ENCODE measurements around the gene AGRP. TPM values are rescaled to one million over a fixed set of nuclear protein-coding genes. Genes with fewer than 3 reads are reported as not detected.

Gene AGRP
- total and polyA plus RNA-seq, 8 donors = 0.23 TPM; not detected in 7

DNA sequence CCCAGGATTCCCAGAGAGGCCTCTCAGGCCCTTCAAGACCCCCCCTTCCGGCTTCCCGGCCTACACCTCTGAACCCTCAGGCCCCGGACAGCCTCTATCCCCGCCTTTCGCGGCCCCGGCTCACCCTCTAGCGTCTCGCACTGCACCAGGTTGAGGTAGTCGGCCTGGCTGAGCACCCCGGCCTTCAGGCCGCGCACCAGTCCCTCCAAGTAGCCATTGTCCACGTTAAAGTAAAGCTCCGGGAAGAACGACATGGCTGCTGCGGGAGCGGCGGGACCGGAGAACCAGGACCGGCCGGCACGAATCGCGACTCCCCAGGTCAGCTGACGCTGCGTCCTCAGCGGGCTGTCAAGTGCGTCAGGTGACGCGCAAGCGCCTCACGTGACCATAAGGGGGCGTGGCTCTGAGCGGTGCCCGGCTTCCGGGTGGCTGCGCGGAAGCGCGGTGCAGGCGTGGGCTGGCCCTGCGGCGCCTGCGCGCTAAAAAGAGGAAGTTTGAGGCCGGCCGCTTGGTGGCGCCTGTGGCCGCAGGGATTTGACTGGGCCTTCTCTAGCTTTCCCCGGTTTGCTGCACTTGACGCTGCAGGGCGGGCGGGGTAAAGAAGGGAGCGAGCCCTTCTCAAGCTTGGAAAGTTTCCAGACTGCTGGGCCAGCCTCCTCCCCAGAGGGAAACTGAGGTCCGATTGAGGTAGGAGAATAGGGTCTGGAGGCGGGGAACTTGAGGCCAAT is 2.4 kb downstream of the AGRP start, which contains the start of gene ATP6V0D1:
TSS of gene ATP6V0D1 (minus strand) at position 325 of the 728 bp plus-strand sequence. CDS start at position 254, 71 bp downstream.
- DNase-seq (peak; percentile 98 to 100 (median 100)), FAIRE-seq (no peak), ATAC-seq (peak; percentile 87 to 95 (median 92))
- H3K9me3 ChIP-seq = no peaks in the 10 kb centered on the region
- 0 to 1% methylated on average over 48 to 57 of the region's 57 CpGs for WGBS, 2 donors
- peaks cover 10 to 45% (median 17%) of the 10 kb centered on the region in 3 donors for H3K4me1 ChIP-seq
- H3K27me3 ChIP-seq = no peaks in the 10 kb centered on the region
- peak within 1 kb of the TSS; percentile 77 to 95 (median 91) for H3K27ac ChIP-seq
- peaks cover 0 to 8% (median 0%) of the 10 kb centered on the region in 3 donors for H3K36me3 ChIP-seq
- H3K4me3 ChIP-seq = peak within 1 kb of the TSS; percentile 78 to 97 (median 88)
- intact Hi-C loops (cut with DNase I) = no loop called here
- peak; percentile 64 to 86 (median 84) for TF ChIP-seq CTCF (IDR thresholded peaks at IDR 0.05)

GRCh38 chr16:67477960-67478554 is 5.3 kb downstream of the AGRP start:
- H3K27me3 ChIP-seq = no peaks in the 10 kb centered on the region
- ATAC-seq (peak; percentile 4 to 41 (median 24)), FAIRE-seq (no peak)

GRCh38 chr16:67474551-67475455 is 8.5 kb downstream of the AGRP start:
- 71 to 75% methylated on average over 11 of the region's 11 CpGs for WGBS, 2 donors
- Histone ChIP-seq H3K27me3 (no peaks in the 10 kb centered on the region), H3K4me1 (peaks cover 19 to 57% (median 23%) of the 10 kb centered on the region in 3 donors), H3K9me3 (no peaks in the 10 kb centered on the region), H3K4me3 (no peak overlapping the region), H3K36me3 (no peaks in the 10 kb centered on the region), H3K27ac (no peak overlapping the region)
- ATAC-seq (no peak), FAIRE-seq (no peak), DNase-seq (peak in 1 of 6 donors; percentile 51)
- intact Hi-C loops (cut with DNase I) = no loop called here
- TF ChIP-seq CTCF (IDR thresholded peaks at IDR 0.05) = no peak

More at GRCh38 chr16:67477960-67478554, 5.3 kb downstream of the AGRP start:
- H3K4me1 ChIP-seq = peaks cover 13 to 51% (median 25%) of the 10 kb centered on the region in 3 donors
- DNase-seq = peak in 1 of 6 donors; percentile 43
- no peaks in the 10 kb centered on the region for H3K36me3 ChIP-seq
- H3K9me3 ChIP-seq = no peaks in the 10 kb centered on the region
- H3K4me3 ChIP-seq = peak overlapping the region in 1 of 4 donors; percentile 9
- intact Hi-C loops (cut with DNase I) = no loop called here
- WGBS, 2 donors = 48 to 58% methylated on average over 8 of the region's 8 CpGs
- peak overlapping the region in 3 of 4 donors; percentile 22 to 52 (median 33) for H3K27ac ChIP-seq
- no peak for TF ChIP-seq CTCF (IDR thresholded peaks at IDR 0.05)

DNA sequence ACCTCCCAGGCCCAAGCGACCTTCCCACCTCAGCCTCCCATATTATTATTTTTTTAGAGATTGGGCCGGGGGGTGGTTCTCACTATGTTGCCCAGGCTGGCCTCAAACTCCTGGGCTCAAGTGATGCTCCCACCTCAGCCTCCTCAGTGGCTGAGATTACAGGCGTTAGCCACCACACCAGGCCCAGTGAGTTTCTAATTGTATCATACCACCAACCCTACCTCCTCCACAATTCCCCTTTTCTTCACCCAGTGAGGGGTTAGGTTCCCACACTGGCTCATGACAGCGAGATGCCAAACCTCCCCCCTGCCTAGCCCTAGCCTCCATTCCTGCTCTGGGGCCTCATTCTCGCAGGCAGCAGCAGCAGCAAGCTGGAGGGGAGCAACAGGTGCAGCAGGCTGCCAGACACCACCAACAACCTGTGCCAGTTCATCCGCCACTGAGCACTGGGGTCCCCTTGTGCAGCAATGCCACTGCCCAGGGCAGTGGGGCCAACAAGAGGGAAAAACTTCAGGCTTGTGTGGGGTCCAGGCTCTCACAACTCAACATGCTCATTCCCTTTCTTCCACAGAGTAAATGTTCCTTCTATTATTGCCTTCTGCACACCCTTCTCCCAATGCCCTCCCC is 11.5 kb downstream of the AGRP start:
- Histone ChIP-seq H3K9me3 (no peaks in the 10 kb centered on the region), H3K4me1 (peaks cover 8 to 34% (median 15%) of the 10 kb centered on the region in 3 donors), H3K27me3 (no peaks in the 10 kb centered on the region), H3K36me3 (no peaks in the 10 kb centered on the region), H3K27ac (no peak overlapping the region), H3K4me3 (no peak overlapping the region)
- no peak for TF ChIP-seq CTCF (IDR thresholded peaks at IDR 0.05)
- WGBS, 2 donors = 85 to 87% methylated on average over 6 of the region's 6 CpGs
- FAIRE-seq (no peak), DNase-seq (no peak), ATAC-seq (no peak)
- intact Hi-C loops (cut with DNase I) = no loop called here

Data from pancreas (tissue), 10 donors.